ENCODE data around the gene ADAMTS2. TPM values are rescaled to one million over a fixed set of nuclear protein-coding genes. Genes with fewer than 3 reads are reported as not detected.

The ADAMTS2 gene
- polyA plus RNA-seq, 1 experiment, result 129 TPM

- Histone ChIP-seq H3K27me3 (ENCODE audit: control insufficient read depth, insufficient read depth, low read length) (no peaks in the 10 kb centered on the region), H3K36me3 (ENCODE audit: control insufficient read depth, insufficient read depth, low read length) (peaks cover 15% of the 10 kb centered on the region), H3K4me3 (ENCODE audit: low read depth, low read length) (no peak overlapping the region)
- DNase-seq (ENCODE audit: low read depth), result no peak
- POLR2A ChIA-PET, result no interaction called here
- TF ChIP-seq CTCF (IDR thresholded peaks at IDR 0.05; ENCODE audit: insufficient read depth, low read depth, low read length), result no peak
- CTCF ChIA-PET, result interaction anchor here (1.0 kb wide), 1 partner anchor 18 kb away, joined by 3 read pairs; no protein-coding TSS in a partner anchor
Observed at GRCh38 chr5:179235416-179236400, 109.6 kb downstream of the ADAMTS2 start.

- Histone ChIP-seq H3K36me3 (ENCODE audit: control insufficient read depth, insufficient read depth, low read length) (peaks cover 19% of the 10 kb centered on the region), H3K27me3 (ENCODE audit: control insufficient read depth, insufficient read depth, low read length) (no peaks in the 10 kb centered on the region), H3K4me3 (ENCODE audit: low read depth, low read length) (no peak overlapping the region)
- no peak for TF ChIP-seq CTCF (IDR thresholded peaks at IDR 0.05; ENCODE audit: insufficient read depth, low read depth, low read length)
- CTCF ChIA-PET, result no interaction called here
- POLR2A ChIA-PET, result no interaction called here
- no peak for DNase-seq (ENCODE audit: low read depth)
Observed at GRCh38 chr5:179234563-179235135, 110.6 kb downstream of the ADAMTS2 start.

- ChIA-PET CTCF (no interaction called here), POLR2A (no interaction called here)
- DNase-seq (ENCODE audit: low read depth), result no peak
- no peak for TF ChIP-seq CTCF (IDR thresholded peaks at IDR 0.05; ENCODE audit: insufficient read depth, low read depth, low read length)
- no peaks in the 10 kb centered on the region for H3K27me3 ChIP-seq (ENCODE audit: control insufficient read depth, insufficient read depth, low read length)
- peaks cover 19% of the 10 kb centered on the region for H3K36me3 ChIP-seq (ENCODE audit: control insufficient read depth, insufficient read depth, low read length)
- H3K4me3 ChIP-seq (ENCODE audit: low read depth, low read length), result no peak overlapping the region
Observed at GRCh38 chr5:179233909-179234562, 111.2 kb downstream of the ADAMTS2 start.

- peaks cover 16% of the 10 kb centered on the region for H3K36me3 ChIP-seq (ENCODE audit: control insufficient read depth, insufficient read depth, low read length)
- TF ChIP-seq CTCF (IDR thresholded peaks at IDR 0.05; ENCODE audit: insufficient read depth, low read depth, low read length), result no peak
- POLR2A ChIA-PET, result no interaction called here
- H3K27me3 ChIP-seq (ENCODE audit: control insufficient read depth, insufficient read depth, low read length), result no peaks in the 10 kb centered on the region
- CTCF ChIA-PET, result no interaction called here
- H3K4me3 ChIP-seq (ENCODE audit: low read depth, low read length), result no peak overlapping the region
- DNase-seq (ENCODE audit: low read depth), result no peak
Observed at GRCh38 chr5:179232091-179232735, 113.0 kb downstream of the ADAMTS2 start.

GRCh38 chr5:179231309-179231708, 114.0 kb downstream of the ADAMTS2 start:
- Histone ChIP-seq H3K36me3 (ENCODE audit: control insufficient read depth, insufficient read depth, low read length) (peaks cover 15% of the 10 kb centered on the region), H3K27me3 (ENCODE audit: control insufficient read depth, insufficient read depth, low read length) (no peaks in the 10 kb centered on the region), H3K4me3 (ENCODE audit: low read depth, low read length) (no peak overlapping the region)
- ChIA-PET POLR2A (no interaction called here), CTCF (no interaction called here)
- TF ChIP-seq CTCF (IDR thresholded peaks at IDR 0.05; ENCODE audit: insufficient read depth, low read depth, low read length), result no peak
- no peak for DNase-seq (ENCODE audit: low read depth)
